ENCODE results near the gene PLD4.

- TF ChIP-seq REST (IDR thresholded peaks at IDR 0.05; ENCODE audit: unreplicated experiment) = no peak
- no peak for TF ChIP-seq CTCF (conservative IDR thresholded peaks at IDR 0.05; ENCODE audit: low read depth in 2 of 2)
- no peak for TF ChIP-seq POLR2AphosphoS5 (IDR thresholded peaks at IDR 0.05; ENCODE audit: low read depth)
- no peak for TF ChIP-seq STAT1 (IDR thresholded peaks at IDR 0.05; ENCODE audit: unreplicated experiment)
- TF ChIP-seq EZH2phosphoT487 (IDR thresholded peaks at IDR 0.05; ENCODE audit: unreplicated experiment) = no peak
- no peak for TF ChIP-seq EZH2 (IDR thresholded peaks at IDR 0.05; ENCODE audit: low read depth, unreplicated experiment)
These were observed 41.7 kb downstream of the PLD4 start for GRCh38 chr14:104966261-104966865.
